K562 (cell line): ENCODE measurements around the gene RAD21L1. TPM values are rescaled to one million over a fixed set of nuclear protein-coding genes. Genes with fewer than 3 reads are reported as not detected.

ENCODE experiments used
- ATAC-seq: fragments of 200-7000 bp; cut with Tn5 transposase; 3 replicates; pipeline ENCODE4 v1.9.1; 2020; ENCODE audit warnings: moderate library complexity
- BruUV-seq: library from RNA; stranded (reverse); fragments of 400-500 nt; replicated peaks from 2 replicates; lab custom pipeline; 2021; lab: Mats Ljungman, UMichigan
- CTCF ChIA-PET: fragments of 300-600 bp; formaldehyde crosslinking; extraction: SDS; loops from one replicate; lab custom pipeline; 2021; ENCODE audit warnings: low intra/inter-chr PET ratio; lab: Yijun Ruan, JAX
- POLR2A ChIA-PET: fragments of 300-600, 350-650 bp; sonication (Branson Sonifier 250); formaldehyde crosslinking; extraction: SDS; loops from one replicate; lab custom pipeline; 2021; ENCODE audit warnings: antibody characterized with exemption, inconsistent platforms; lab: Yijun Ruan, JAX
- DNase-seq, 4 experiments: peaks; one replicate each; pipeline versions ENCODE4 v3.0.0 to v3.0.0-alpha.2; 2011 to 2018; ENCODE audit warnings: low spot score in 3 of 4, mixed read lengths in 3 of 4; ENCODE audit errors: extremely low read depth in 1 of 4
- FAIRE-seq: peaks from 2 replicates; lab custom pipeline; 2011; peaks lifted over from hg19 to GRCh38; lab: Jason Lieb, UNC
- H2AFZ ChIP-seq: 2 replicates; pipeline ENCODE4 v1.6.0; 2011; ENCODE audit warnings: low read depth, low read length, control low read depth, inconsistent platforms
- H3K27ac ChIP-seq: fragments of 200-600 bp; 3 replicates; pipeline ENCODE4 v1.8.0; 2011; ENCODE audit warnings: low read depth, mild to moderate bottlenecking, control low read depth, inconsistent platforms, low read length, moderate library complexity, mixed read lengths; ENCODE audit errors: extremely low read depth
- H3K27me3 ChIP-seq, 2 experiments: fragments of 300-600 bp in 1 of 2; 2 replicates in 1 of 2; 3 replicates in 1 of 2; pipeline versions ENCODE4 v1.6.0 to v1.8.0; 2011; ENCODE audit warnings: inconsistent platforms in 2 of 2, low read length in 2 of 2, mild to moderate bottlenecking in 1 of 2, mixed read lengths in 1 of 2, moderate library complexity in 1 of 2; ENCODE audit not compliant: control insufficient read depth in 2 of 2, insufficient read depth in 2 of 2
- H3K36me3 ChIP-seq: fragments of 300-600 bp; 3 replicates; pipeline ENCODE4 v1.8.0; 2011; ENCODE audit warnings: mild to moderate bottlenecking, low read length, inconsistent platforms; ENCODE audit not compliant: control insufficient read depth, insufficient read depth
- H3K4me1 ChIP-seq, 2 experiments: fragments of 200-600 bp in 1 of 2; replicated peaks in 1 of 2; 2 replicates in 1 of 2; 3 replicates in 1 of 2; pipeline versions ENCODE4 v1.5.1 to v1.8.0; 2011; ENCODE audit warnings: inconsistent platforms in 2 of 2, low read length in 2 of 2, mild to moderate bottlenecking in 1 of 2, mixed read lengths in 1 of 2, moderate library complexity in 1 of 2; ENCODE audit not compliant: control insufficient read depth in 2 of 2, insufficient read depth in 2 of 2
- H3K4me2 ChIP-seq: 2 replicates; pipeline ENCODE4 v1.6.1; 2011; ENCODE audit warnings: low read length, control low read depth, inconsistent platforms, mixed read lengths; ENCODE audit not compliant: insufficient read depth
- H3K4me3 ChIP-seq: fragments of 200-600 bp; sonication (generic), shearing (Covaris generic); 2 replicates; pipeline ENCODE4 v1.5.1; 2016; ENCODE audit warnings: control low read depth, inconsistent platforms
- H3K79me2 ChIP-seq: fragments of 200-600 bp; 3 replicates; pipeline ENCODE4 v1.8.0; 2011; ENCODE audit warnings: low read length, inconsistent platforms; ENCODE audit not compliant: control insufficient read depth, insufficient read depth
- H3K9ac ChIP-seq, 2 experiments: 2 replicates each; pipeline versions ENCODE4 v1.6.0 to v1.6.1; 2011; ENCODE audit warnings: low read depth in 2 of 2, low read length in 2 of 2, control low read depth in 1 of 2, inconsistent platforms in 1 of 2, mild to moderate bottlenecking in 1 of 2, mixed read lengths in 1 of 2; ENCODE audit not compliant: insufficient read depth in 1 of 2
- H3K9me1 ChIP-seq: one replicate; pipeline ENCODE4 v1.6.0; 2011; ENCODE audit warnings: inconsistent platforms, mild to moderate bottlenecking, low read length, moderate library complexity; ENCODE audit not compliant: control insufficient read depth, insufficient read depth
- H3K9me3 ChIP-seq: replicated peaks from 2 replicates; pipeline ENCODE4 v1.5.1; 2011; ENCODE audit warnings: low read depth, low read length, inconsistent platforms; ENCODE audit not compliant: control insufficient read depth, insufficient read depth
- H4K20me1 ChIP-seq: replicated peaks from 2 replicates; pipeline ENCODE4 v1.6.1; 2011; ENCODE audit warnings: low read length, inconsistent platforms, mixed read lengths; ENCODE audit not compliant: control insufficient read depth, insufficient read depth
- PTBP1 ChIP-seq: fragments of 200-400 bp; formaldehyde crosslinking; IDR thresholded peaks from 2 replicates; pipeline ENCODE4 v1.6.1; 2017; ENCODE audit warnings: low read depth, low read length
- SPI1 ChIP-seq: IDR thresholded peaks from 2 replicates; pipeline ENCODE4 v1.6.1; 2011; ENCODE audit warnings: low read depth, low read length, control low read depth, borderline replicate concordance
- ZFP36 ChIP-seq: fragments of 150-350 bp; IDR thresholded peaks from 2 replicates; pipeline ENCODE4 v1.6.1; 2018; ENCODE audit warnings: low read length, low read depth; ENCODE audit not compliant: partially characterized antibody
- ZNF24 ChIP-seq: fragments of 450-650 bp; IDR thresholded peaks from 2 replicates; pipeline ENCODE4 v1.6.1; 2016
- WGBS: fragments of 100-300 bp; shearing (Covaris generic); methylation state at CpG from one replicate; pipeline ENCODE4 v1.1.6; 2016; ENCODE audit warnings: low coverage, mixed read lengths; ENCODE audit not compliant: insufficient coverage; ENCODE audit errors: missing lambda C conversion rate; 5-methylcytosine and 5-hydroxymethylcytosine counted together
- in situ Hi-C: fragments of 300-500 bp; cut with MboI; formaldehyde crosslinking; loops from 4 replicates; pipeline ENCODE4 v1.15.0; 2018; ENCODE audit warnings: inconsistent platforms, mixed read lengths
- intact Hi-C: fragments of 100-400 bp; cut with micrococcal nuclease; formaldehyde crosslinking; loops from 2 replicates; pipeline ENCODE4 v1.14.2; 2022
- polyA plus RNA-seq, 8 experiments: library from polyadenylated mRNA; depleted of rRNA in 4 of 8; stranded (reverse) in 5 of 8; unstranded in 3 of 8; fragments of >200 nt; fragmentation: Nextera tagmentation in 2 of 8; fragmentation: Illumina TruSeq in 1 of 8; extraction: Ambion mirVana in 2 of 8; extraction: Trizol in 1 of 8; gene quantifications; 2 replicates each; pipeline versions ENCODE4 v1.2.1 to v1.2.3, GENCODE V29; 2011 to 2014; ENCODE audit warnings: inconsistent platforms in 1 of 8, missing spikeins in 1 of 8
- total RNA-seq, 7 experiments: library from RNA; depleted of rRNA in 6 of 7; stranded (reverse); fragments of >200 nt in 6 of 7; fragmentation: Illumina TruSeq in 2 of 7; extraction: Trizol in 2 of 7; gene quantifications; 2 replicates each; pipeline versions ENCODE4 v1.2.1 to v1.2.3, GENCODE V29; 2011 to 2021; ENCODE audit warnings: low replicate concordance in 1 of 7

The RAD21L1 gene
- total and polyA plus RNA-seq, 9 of the 15 experiments (the other 6 are each of a cell fraction or from before 2014, with no cell fraction given) = 0.17 to 1.7 (median 0.45) TPM; not detected in 1

GRCh38 chr20:1182106-1182505 lies 43.7 kb upstream of the RAD21L1 start:
- Histone ChIP-seq H3K4me2 (no peak overlapping the region), H2AFZ (no peak overlapping the region), H3K4me1 (peaks cover 29 to 46% of the 10 kb centered on the region in 2 experiments)
- FAIRE-seq (no peak), ATAC-seq (no peak)
- CTCF ChIA-PET = interaction anchor here (0.5 kb wide), 1 partner anchor 31 kb away, joined by 3 read pairs; no protein-coding TSS in a partner anchor
- peak; percentile 20; the same call in 1 of the 2 replicates for TF ChIP-seq SPI1
- no peak for TF ChIP-seq PTBP1
- TF ChIP-seq, all 486 proteins: peak for 1
- Histone ChIP-seq H3K9me3 (no peaks in the 10 kb centered on the region), H3K9ac (peak overlapping the region in 1 of 2 experiments; percentile 35; a peak in 2 of 4 replicates), H3K27me3 (no peaks in the 10 kb centered on the region), H3K27ac (no peak overlapping the region), H3K36me3 (peaks cover 28% of the 10 kb centered on the region; the same call in 2 of the 3 replicates), H3K9me1 (no peaks in the 10 kb centered on the region), H4K20me1 (no peaks in the 10 kb centered on the region), H3K79me2 (peaks cover 24% of the 10 kb centered on the region), H3K4me3 (no peak overlapping the region)
- in situ Hi-C loops (no loop called here), intact Hi-C loops (loop anchor here (10.0 kb wide), 1 partner anchor 367 kb away; no protein-coding TSS in a partner anchor)
- POLR2A ChIA-PET = no interaction called here
- no peak for DNase-seq
- no TSS peak for BruUV-seq
- WGBS = 58% methylated on average over 4 of the region's 4 CpGs

- BruUV-seq = no TSS peak
- Histone ChIP-seq H3K36me3 (peaks cover 23% of the 10 kb centered on the region; the same call in 2 of the 3 replicates), H3K27me3 (no peaks in the 10 kb centered on the region), H3K27ac (no peak overlapping the region), H3K9me3 (no peaks in the 10 kb centered on the region), H3K9me1 (peaks cover 1% of the 10 kb centered on the region), H4K20me1 (no peaks in the 10 kb centered on the region), H3K4me2 (no peak overlapping the region), H3K79me2 (peaks cover 24% of the 10 kb centered on the region), H3K4me3 (no peak overlapping the region), H3K4me1 (peaks cover 37 to 50% of the 10 kb centered on the region in 2 experiments), H2AFZ (no peak overlapping the region), H3K9ac (no peak overlapping the region)
- CTCF ChIA-PET = no interaction called here
- DNase-seq (no peak), ATAC-seq (no peak), FAIRE-seq (no peak)
- WGBS = 72% methylated on average over 6 of the region's 6 CpGs
- POLR2A ChIA-PET = no interaction called here
- TF ChIP-seq ZNF24 = peak; percentile 35; the same call in 1 of the 2 replicates
- TF ChIP-seq ZFP36 = no peak
- intact Hi-C loops (loop anchor here (10.0 kb wide), 1 partner anchor 368 kb away; no protein-coding TSS in a partner anchor), in situ Hi-C loops (no loop called here)
Measured at GRCh38 chr20:1183153-1183552, 42.7 kb upstream of the RAD21L1 start.
